ENCODE results near the gene MLST8.

MLST8 gene

DNA sequence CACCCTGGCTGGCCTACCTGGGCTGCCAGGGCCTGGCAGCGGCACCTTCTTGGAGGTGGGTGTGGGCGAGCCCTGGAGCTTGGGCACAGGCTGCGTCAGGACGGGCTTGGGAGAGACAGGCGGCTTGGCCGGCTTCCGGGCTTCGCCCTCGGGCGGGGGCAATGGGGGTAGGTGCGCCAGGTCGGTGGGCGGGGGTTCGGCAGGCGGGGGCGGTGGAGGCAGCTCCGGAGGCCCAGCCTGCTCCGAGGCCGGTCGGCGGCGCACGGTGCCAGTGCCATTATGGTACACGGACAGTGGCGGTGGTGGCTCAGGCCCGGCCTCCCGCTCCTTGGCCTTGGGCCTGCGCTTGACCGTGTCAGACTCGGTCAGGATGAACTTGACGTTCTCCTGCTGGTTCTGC lies 25.7 kb upstream of the MLST8 start:
- H3K27ac ChIP-seq, result no peak overlapping the region

DNA sequence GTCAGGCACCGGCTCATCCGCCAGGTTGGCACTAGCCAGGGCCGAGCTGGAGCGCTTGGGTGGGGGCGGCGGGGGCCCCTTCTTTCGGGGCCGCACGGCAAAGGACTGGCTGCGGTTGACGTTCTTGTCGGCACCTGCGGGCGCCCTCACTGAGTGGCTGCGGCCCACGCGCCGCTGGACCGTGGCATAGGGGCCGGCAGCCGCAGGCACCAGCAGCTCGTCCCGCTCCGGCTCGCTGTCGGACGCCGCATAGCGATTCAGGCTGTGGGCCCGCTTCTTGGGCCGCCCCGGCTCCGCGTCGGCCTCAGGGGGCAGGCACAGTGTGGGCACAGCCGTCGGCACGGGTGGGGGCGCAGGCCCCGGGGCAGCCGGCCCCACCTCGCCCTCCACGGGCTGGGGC lies 24.8 kb upstream of the MLST8 start:
- TF ChIP-seq ZFX (IDR thresholded peaks at IDR 0.05), result no peak
- TF ChIP-seq, protein P1, sequence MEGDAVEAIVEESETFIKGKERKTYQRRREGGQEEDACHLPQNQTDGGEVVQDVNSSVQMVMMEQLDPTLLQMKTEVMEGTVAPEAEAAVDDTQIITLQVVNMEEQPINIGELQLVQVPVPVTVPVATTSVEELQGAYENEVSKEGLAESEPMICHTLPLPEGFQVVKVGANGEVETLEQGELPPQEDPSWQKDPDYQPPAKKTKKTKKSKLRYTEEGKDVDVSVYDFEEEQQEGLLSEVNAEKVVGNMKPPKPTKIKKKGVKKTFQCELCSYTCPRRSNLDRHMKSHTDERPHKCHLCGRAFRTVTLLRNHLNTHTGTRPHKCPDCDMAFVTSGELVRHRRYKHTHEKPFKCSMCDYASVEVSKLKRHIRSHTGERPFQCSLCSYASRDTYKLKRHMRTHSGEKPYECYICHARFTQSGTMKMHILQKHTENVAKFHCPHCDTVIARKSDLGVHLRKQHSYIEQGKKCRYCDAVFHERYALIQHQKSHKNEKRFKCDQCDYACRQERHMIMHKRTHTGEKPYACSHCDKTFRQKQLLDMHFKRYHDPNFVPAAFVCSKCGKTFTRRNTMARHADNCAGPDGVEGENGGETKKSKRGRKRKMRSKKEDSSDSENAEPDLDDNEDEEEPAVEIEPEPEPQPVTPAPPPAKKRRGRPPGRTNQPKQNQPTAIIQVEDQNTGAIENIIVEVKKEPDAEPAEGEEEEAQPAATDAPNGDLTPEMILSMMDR (conservative IDR thresholded peaks at IDR 0.05), result no peak
- no peak overlapping the region for H3K27ac ChIP-seq

More for the DNA sequence above, 25.7 kb upstream of the MLST8 start:
- TF ChIP-seq ZFX (IDR thresholded peaks at IDR 0.05), result no peak
- TF ChIP-seq, protein P1 (conservative IDR thresholded peaks at IDR 0.05), result no peak

DNA sequence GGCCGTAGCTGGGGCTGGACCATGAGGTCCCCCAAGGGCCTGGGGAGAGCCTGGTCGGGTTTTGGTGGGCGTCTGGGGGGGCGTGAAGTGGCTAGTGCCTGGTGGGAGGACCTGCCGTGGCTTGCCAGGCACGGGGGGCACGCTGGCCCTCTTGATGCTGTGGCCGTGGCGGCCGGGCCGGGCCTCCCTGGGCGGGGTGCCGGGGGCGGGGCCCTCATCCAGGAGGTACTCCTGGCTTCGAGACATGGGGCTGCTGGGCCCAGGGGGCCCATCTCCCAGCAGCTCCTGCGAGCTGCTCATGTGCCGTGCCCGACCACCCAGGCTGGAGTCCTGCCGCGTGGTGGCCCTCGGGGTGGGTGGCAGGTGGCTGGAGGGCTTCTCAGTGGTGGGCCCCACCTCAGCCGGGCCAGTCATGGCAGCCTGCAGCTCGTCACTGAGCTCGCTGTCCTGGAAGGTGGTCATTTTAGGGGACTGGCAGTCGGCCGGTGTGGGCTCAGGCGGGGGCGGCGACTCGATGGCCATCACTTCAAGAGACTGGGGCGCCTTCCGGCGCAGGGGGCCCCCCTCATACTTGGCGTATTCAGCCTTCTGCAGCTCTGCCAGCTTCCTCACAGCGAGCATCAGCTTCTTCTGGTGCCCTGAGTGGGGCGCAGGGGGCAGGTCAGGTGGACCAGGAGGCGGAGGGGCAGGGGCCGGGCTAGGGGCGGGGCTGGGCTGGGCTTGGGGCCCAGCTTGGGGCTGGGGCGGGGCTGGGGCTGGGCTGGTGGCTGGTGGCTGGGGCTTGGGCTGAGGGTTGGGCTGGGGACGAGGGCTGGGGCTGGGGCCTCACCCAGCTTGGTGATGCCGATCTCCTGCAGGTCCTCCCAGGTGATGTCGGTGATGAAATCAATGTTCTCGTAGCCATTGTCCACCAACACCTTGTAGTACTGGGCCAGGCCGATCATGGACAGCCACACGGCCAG lies 24.0 kb upstream of the MLST8 start:
- no peak overlapping the region for H3K27ac ChIP-seq
- no peak for TF ChIP-seq ZFX (IDR thresholded peaks at IDR 0.05)
- TF ChIP-seq, protein P1 (conservative IDR thresholded peaks at IDR 0.05), result no peak

DNA sequence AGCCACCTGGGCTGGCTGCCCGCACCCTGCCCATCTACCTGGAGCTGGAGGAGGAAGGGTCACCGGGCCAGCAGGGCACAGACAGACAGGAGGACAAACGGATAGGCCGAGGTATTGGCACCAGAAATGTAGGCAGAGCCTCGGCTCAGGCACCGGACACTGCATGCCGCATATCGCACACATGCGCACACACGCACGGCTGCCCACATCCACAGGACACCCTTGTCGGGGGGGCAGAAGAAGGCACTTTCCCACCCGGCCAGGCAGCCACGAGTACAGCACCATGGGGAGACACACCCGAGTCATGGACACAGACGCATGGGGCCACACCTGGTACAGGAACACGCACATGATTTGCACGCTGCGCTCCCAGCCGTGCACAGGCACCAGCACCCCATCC lies 23.3 kb upstream of the MLST8 start:
- no peak overlapping the region for H3K27ac ChIP-seq
- TF ChIP-seq, protein P1 (conservative IDR thresholded peaks at IDR 0.05), result no peak

DNA sequence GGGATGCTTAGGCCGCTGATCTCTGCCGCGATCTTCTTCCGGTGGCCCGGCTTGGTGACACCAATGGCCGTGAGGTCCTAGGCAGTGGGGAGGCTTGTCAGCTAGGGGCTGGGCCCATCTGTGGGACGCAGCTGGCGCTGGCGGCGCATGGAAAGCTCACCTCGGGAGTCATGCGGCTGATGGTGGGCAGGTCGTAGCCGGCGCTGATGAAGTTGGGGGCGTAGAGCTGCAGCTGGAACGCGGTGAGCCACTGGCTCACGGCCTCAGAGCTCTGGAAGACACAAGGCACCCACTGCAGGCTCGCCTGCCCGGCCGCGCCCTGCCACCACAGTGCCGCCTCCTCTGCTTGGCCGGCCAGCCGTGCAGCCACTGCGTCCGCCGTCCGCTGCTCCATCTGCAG lies 21.6 kb upstream of the MLST8 start:
- H3K27ac ChIP-seq, result no peak overlapping the region
- no peak for TF ChIP-seq ZFX (IDR thresholded peaks at IDR 0.05)
- TF ChIP-seq, protein P1 (conservative IDR thresholded peaks at IDR 0.05), result no peak

DNA sequence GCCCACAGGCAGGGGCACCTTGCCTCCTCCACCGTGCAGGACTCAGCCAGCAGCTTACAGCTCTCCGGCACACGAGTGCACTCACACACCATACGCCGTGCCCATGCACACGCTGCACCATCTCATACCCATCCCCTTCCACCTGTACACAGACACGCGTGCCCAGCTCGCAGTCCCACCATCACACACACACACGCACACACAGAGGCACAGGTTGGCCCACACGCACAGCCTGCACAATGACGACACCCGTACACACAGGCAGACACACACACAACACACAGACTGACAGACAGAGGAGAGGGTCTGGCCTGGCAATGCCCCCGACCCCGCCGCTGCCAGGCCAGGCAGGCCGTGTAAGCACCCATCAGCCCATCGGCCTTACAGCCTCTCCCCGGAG lies 20.9 kb upstream of the MLST8 start:
- no peak for TF ChIP-seq ZFX (IDR thresholded peaks at IDR 0.05)
- TF ChIP-seq, protein P1 (conservative IDR thresholded peaks at IDR 0.05), result no peak
- H3K27ac ChIP-seq, result no peak overlapping the region

DNA sequence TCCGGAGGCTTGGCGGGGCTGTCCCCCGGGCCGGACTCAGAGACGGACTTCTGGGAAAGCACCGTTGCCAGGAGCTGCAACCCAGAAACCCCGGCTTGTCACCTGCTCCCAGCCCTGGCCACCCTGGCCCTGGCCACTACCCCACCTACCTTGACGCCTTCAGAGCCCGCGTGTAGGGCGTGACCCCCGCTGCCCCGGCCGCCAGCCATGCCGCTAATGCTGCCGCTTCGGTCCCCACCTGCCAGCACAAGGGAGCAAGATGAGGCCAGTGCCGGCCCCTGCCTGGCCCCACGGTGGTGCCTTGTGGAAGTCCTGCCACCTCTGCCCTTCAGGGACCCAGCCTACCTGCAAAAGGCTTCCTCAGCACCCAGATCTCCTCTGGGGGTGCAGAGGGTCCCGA lies 20.3 kb upstream of the MLST8 start:
- H3K27ac ChIP-seq, result no peak overlapping the region
- TF ChIP-seq, protein P1 (conservative IDR thresholded peaks at IDR 0.05), result no peak
- no peak for TF ChIP-seq ZFX (IDR thresholded peaks at IDR 0.05)
